K562 (cell line): Measurements from ENCODE around the gene PCK1. TPM values are rescaled to one million over a fixed set of nuclear protein-coding genes. Genes with fewer than 3 reads are reported as not detected.

Source experiments
- ATAC-seq: fragments of 200-7000 bp; cut with Tn5 transposase; 3 replicates; pipeline ENCODE4 v1.9.1; 2020; ENCODE audit warnings: moderate library complexity
- BruUV-seq: library from RNA; stranded (reverse); fragments of 400-500 nt; replicated peaks from 2 replicates; lab custom pipeline; 2021; lab: Mats Ljungman, UMichigan
- CTCF ChIA-PET: fragments of 300-600 bp; formaldehyde crosslinking; extraction: SDS; loops from one replicate; lab custom pipeline; 2021; ENCODE audit warnings: low intra/inter-chr PET ratio; lab: Yijun Ruan, JAX
- POLR2A ChIA-PET: fragments of 300-600, 350-650 bp; sonication (Branson Sonifier 250); formaldehyde crosslinking; extraction: SDS; loops from one replicate; lab custom pipeline; 2021; ENCODE audit warnings: antibody characterized with exemption, inconsistent platforms; lab: Yijun Ruan, JAX
- DNase-seq, 4 experiments: peaks; one replicate each; pipeline versions ENCODE4 v3.0.0 to v3.0.0-alpha.2; 2011 to 2018; ENCODE audit warnings: low spot score in 3 of 4, mixed read lengths in 3 of 4; ENCODE audit errors: extremely low read depth in 1 of 4
- FAIRE-seq: peaks from 2 replicates; lab custom pipeline; 2011; peaks lifted over from hg19 to GRCh38; lab: Jason Lieb, UNC
- H2AFZ ChIP-seq: 2 replicates; pipeline ENCODE4 v1.6.0; 2011; ENCODE audit warnings: low read depth, low read length, control low read depth, inconsistent platforms
- H3K27ac ChIP-seq: fragments of 200-600 bp; 3 replicates; pipeline ENCODE4 v1.8.0; 2011; ENCODE audit warnings: low read depth, mild to moderate bottlenecking, control low read depth, inconsistent platforms, low read length, moderate library complexity, mixed read lengths; ENCODE audit errors: extremely low read depth
- H3K27me3 ChIP-seq, 2 experiments: fragments of 300-600 bp in 1 of 2; 2 replicates in 1 of 2; 3 replicates in 1 of 2; pipeline versions ENCODE4 v1.6.0 to v1.8.0; 2011; ENCODE audit warnings: inconsistent platforms in 2 of 2, low read length in 2 of 2, mild to moderate bottlenecking in 1 of 2, mixed read lengths in 1 of 2, moderate library complexity in 1 of 2; ENCODE audit not compliant: control insufficient read depth in 2 of 2, insufficient read depth in 2 of 2
- H3K36me3 ChIP-seq: fragments of 300-600 bp; 3 replicates; pipeline ENCODE4 v1.8.0; 2011; ENCODE audit warnings: mild to moderate bottlenecking, low read length, inconsistent platforms; ENCODE audit not compliant: control insufficient read depth, insufficient read depth
- H3K4me1 ChIP-seq, 2 experiments: fragments of 200-600 bp in 1 of 2; replicated peaks in 1 of 2; 2 replicates in 1 of 2; 3 replicates in 1 of 2; pipeline versions ENCODE4 v1.5.1 to v1.8.0; 2011; ENCODE audit warnings: inconsistent platforms in 2 of 2, low read length in 2 of 2, mild to moderate bottlenecking in 1 of 2, mixed read lengths in 1 of 2, moderate library complexity in 1 of 2; ENCODE audit not compliant: control insufficient read depth in 2 of 2, insufficient read depth in 2 of 2
- H3K4me2 ChIP-seq: 2 replicates; pipeline ENCODE4 v1.6.1; 2011; ENCODE audit warnings: low read length, control low read depth, inconsistent platforms, mixed read lengths; ENCODE audit not compliant: insufficient read depth
- H3K4me3 ChIP-seq: fragments of 200-600 bp; sonication (generic), shearing (Covaris generic); 2 replicates; pipeline ENCODE4 v1.5.1; 2016; ENCODE audit warnings: control low read depth, inconsistent platforms
- H3K79me2 ChIP-seq: fragments of 200-600 bp; 3 replicates; pipeline ENCODE4 v1.8.0; 2011; ENCODE audit warnings: low read length, inconsistent platforms; ENCODE audit not compliant: control insufficient read depth, insufficient read depth
- H3K9ac ChIP-seq, 2 experiments: 2 replicates each; pipeline versions ENCODE4 v1.6.0 to v1.6.1; 2011; ENCODE audit warnings: low read depth in 2 of 2, low read length in 2 of 2, control low read depth in 1 of 2, inconsistent platforms in 1 of 2, mild to moderate bottlenecking in 1 of 2, mixed read lengths in 1 of 2; ENCODE audit not compliant: insufficient read depth in 1 of 2
- H3K9me1 ChIP-seq: one replicate; pipeline ENCODE4 v1.6.0; 2011; ENCODE audit warnings: inconsistent platforms, mild to moderate bottlenecking, low read length, moderate library complexity; ENCODE audit not compliant: control insufficient read depth, insufficient read depth
- H3K9me3 ChIP-seq: replicated peaks from 2 replicates; pipeline ENCODE4 v1.5.1; 2011; ENCODE audit warnings: low read depth, low read length, inconsistent platforms; ENCODE audit not compliant: control insufficient read depth, insufficient read depth
- H4K20me1 ChIP-seq: replicated peaks from 2 replicates; pipeline ENCODE4 v1.6.1; 2011; ENCODE audit warnings: low read length, inconsistent platforms, mixed read lengths; ENCODE audit not compliant: control insufficient read depth, insufficient read depth
- ARNT ChIP-seq, 2 experiments: fragments of 450-650 bp; IDR thresholded peaks; 2 replicates each; pipeline ENCODE4 v1.6.1; 2016; ENCODE audit warnings: mild to moderate bottlenecking in 1 of 2
- ATF7 ChIP-seq: fragments of 450-650 bp; IDR thresholded peaks from 2 replicates; pipeline ENCODE4 v1.7.1; 2014; ENCODE audit warnings: mild to moderate bottlenecking, moderate library complexity
- IRF9 ChIP-seq: fragments of 450-650 bp; IDR thresholded peaks from 2 replicates; pipeline ENCODE4 v1.6.1; 2016; ENCODE audit warnings: missing biosample characterization, missing genetic modification characterization
- JUND ChIP-seq, 2 experiments: IDR thresholded peaks; 2 replicates in 1 of 2; 3 replicates in 1 of 2; pipeline ENCODE4 v1.6.1; 2011; ENCODE audit warnings: borderline replicate concordance in 2 of 2, low read depth in 2 of 2, low read length in 2 of 2, improper control_type of control experiment in 1 of 2, missing biosample characterization in 1 of 2, missing genetic modification characterization in 1 of 2, missing genetic modification reagents in 1 of 2
- L3MBTL2 ChIP-seq: fragments of 450-650 bp; IDR thresholded peaks from 2 replicates; pipeline ENCODE4 v1.6.1; 2016; ENCODE audit warnings: mild to moderate bottlenecking, moderate library complexity
- ZNF707 ChIP-seq: fragments of 250-450 bp; sonication (Bioruptor Pico); conservative IDR thresholded peaks from 2 replicates; pipeline ENCODE4 v1.8.0; 2022; ENCODE audit warnings: inconsistent platforms, mild to moderate bottlenecking, moderate library complexity
- WGBS: fragments of 100-300 bp; shearing (Covaris generic); methylation state at CpG from one replicate; pipeline ENCODE4 v1.1.6; 2016; ENCODE audit warnings: low coverage, mixed read lengths; ENCODE audit not compliant: insufficient coverage; ENCODE audit errors: missing lambda C conversion rate; 5-methylcytosine and 5-hydroxymethylcytosine counted together
- in situ Hi-C: fragments of 300-500 bp; cut with MboI; formaldehyde crosslinking; loops from 4 replicates; pipeline ENCODE4 v1.15.0; 2018; ENCODE audit warnings: inconsistent platforms, mixed read lengths
- intact Hi-C: fragments of 100-400 bp; cut with micrococcal nuclease; formaldehyde crosslinking; loops from 2 replicates; pipeline ENCODE4 v1.14.2; 2022
- polyA plus RNA-seq, 8 experiments: library from polyadenylated mRNA; depleted of rRNA in 4 of 8; stranded (reverse) in 5 of 8; unstranded in 3 of 8; fragments of >200 nt; fragmentation: Nextera tagmentation in 2 of 8; fragmentation: Illumina TruSeq in 1 of 8; extraction: Ambion mirVana in 2 of 8; extraction: Trizol in 1 of 8; gene quantifications; 2 replicates each; pipeline versions ENCODE4 v1.2.1 to v1.2.3, GENCODE V29; 2011 to 2014; ENCODE audit warnings: inconsistent platforms in 1 of 8, missing spikeins in 1 of 8
- total RNA-seq, 7 experiments: library from RNA; depleted of rRNA in 6 of 7; stranded (reverse); fragments of >200 nt in 6 of 7; fragmentation: Illumina TruSeq in 2 of 7; extraction: Trizol in 2 of 7; gene quantifications; 2 replicates each; pipeline versions ENCODE4 v1.2.1 to v1.2.3, GENCODE V29; 2011 to 2021; ENCODE audit warnings: low replicate concordance in 1 of 7
- TF ChIP-seq, protein P1 (sequence below): fragments of 250-450 bp; sonication (Bioruptor Pico); IDR thresholded peaks from 2 replicates; pipeline ENCODE4 v1.8.0; 2022; ENCODE audit warnings: inconsistent platforms, mild to moderate bottlenecking, moderate library complexity, borderline replicate concordance
- TF ChIP-seq, protein P2 (sequence below): sonication (generic); formaldehyde crosslinking; IDR thresholded peaks from 2 replicates; pipeline ENCODE4 v1.8.1; 2023; ENCODE audit warnings: mild to moderate bottlenecking, missing genetic modification reagents
- TF ChIP-seq, protein P3 (sequence below), 3 experiments: fragments of 200-800 bp in 1 of 3; sonication (Bioruptor generic) in 1 of 3; sonication (generic) in 1 of 3; formaldehyde crosslinking in 1 of 3; IDR thresholded peaks; 2 replicates each; pipeline versions ENCODE4 v1.6.1 to v1.8.0; 2016 to 2022; ENCODE audit warnings: mild to moderate bottlenecking in 2 of 3, missing compliant biosample characterization in 2 of 3, missing genetic modification characterization in 2 of 3, missing genetic modification reagents in 1 of 3
- TF ChIP-seq, protein P4 (sequence below): IDR thresholded peaks from 3 replicates; pipeline ENCODE4 v1.6.1; 2011; ENCODE audit warnings: borderline replicate concordance, mild to moderate bottlenecking, moderate library complexity; ENCODE audit not compliant: insufficient read length; ENCODE audit errors: extremely low read depth

The PCK1 gene
- total and polyA plus RNA-seq, 9 of the 15 experiments (the other 6 are each of a cell fraction or from before 2014, with no cell fraction given) = 0.05 to 0.73 (median 0.15) TPM

DNA sequence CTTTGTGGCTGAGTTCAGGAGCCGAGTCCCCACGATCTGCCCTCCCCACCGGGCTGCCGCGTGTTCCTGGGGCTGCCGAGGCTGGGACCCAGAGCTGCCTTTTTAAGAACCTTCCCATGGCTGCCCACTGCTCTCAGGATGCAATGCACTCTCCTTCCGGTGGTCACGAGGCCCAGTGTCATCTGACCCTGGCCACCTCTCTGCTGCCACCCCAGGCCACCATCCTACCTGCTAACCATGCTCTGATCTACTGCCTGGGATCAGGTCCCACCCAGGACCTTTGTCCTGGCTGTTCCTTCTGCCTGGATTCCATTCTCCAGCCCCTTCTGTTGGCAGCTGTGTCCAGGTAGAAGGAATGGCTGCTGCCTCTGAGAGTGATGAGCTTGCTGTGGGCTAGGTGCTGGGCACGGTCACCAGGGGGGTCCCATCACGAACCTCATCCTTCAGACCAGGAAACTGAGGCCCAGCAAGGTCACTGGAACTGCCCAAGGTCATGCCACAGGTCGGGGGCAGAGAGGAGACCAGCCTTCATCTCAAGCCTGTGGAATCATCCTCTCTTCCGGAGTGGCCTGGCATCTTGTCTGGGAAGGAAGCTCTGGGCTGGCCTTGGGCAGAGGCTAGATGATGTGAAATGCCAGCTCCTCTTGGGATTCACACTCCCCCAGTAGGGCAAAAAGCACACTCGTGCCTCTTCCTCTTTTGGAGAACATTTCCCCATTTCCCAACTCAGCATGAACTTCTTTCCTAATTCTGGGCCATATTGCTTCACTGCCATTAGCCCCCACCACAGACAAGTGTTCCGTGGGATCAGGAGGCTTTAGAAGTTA is 20.5 kb downstream of the PCK1 start:
- H3K79me2 ChIP-seq = no peaks in the 10 kb centered on the region
- no peaks in the 10 kb centered on the region for H3K9me1 ChIP-seq
- H3K4me1 ChIP-seq = peaks cover 34 to 59% of the 10 kb centered on the region in 2 experiments
- H3K9me3 ChIP-seq = no peaks in the 10 kb centered on the region
- ChIA-PET POLR2A (interaction anchor here (0.5 to 1.2 kb wide), 3 partner anchors 8 to 999 kb away, joined by 3 to 5 read pairs (median 3); no protein-coding TSS in a partner anchor), CTCF (no interaction called here)
- DNase-seq (peak in 1 of 4 experiments; percentile 39), ATAC-seq (peak; percentile 43), FAIRE-seq (no peak)
- H3K27ac ChIP-seq = no peak overlapping the region
- 15% methylated on average over 14 of the region's 14 CpGs for WGBS
- no peaks in the 10 kb centered on the region for H3K36me3 ChIP-seq
- H2AFZ ChIP-seq = peak overlapping the region; percentile 12; the same call in 1 of the 2 replicates
- BruUV-seq = no TSS peak
- H3K27me3 ChIP-seq = peaks cover 19 to 68% of the 10 kb centered on the region in 2 experiments; a peak in 4 of 5 replicates
- H3K4me2 ChIP-seq = no peak overlapping the region; the same call in 1 of the 2 replicates
- intact Hi-C loops = no loop called here
- no peaks in the 10 kb centered on the region for H4K20me1 ChIP-seq
- no peak overlapping the region for H3K4me3 ChIP-seq
- peak overlapping the region in 1 of 2 experiments; percentile 21; a peak in 1 of 4 replicates for H3K9ac ChIP-seq
- in situ Hi-C loops = no loop called here
- no peak for TF ChIP-seq JUND (IDR thresholded peaks at IDR 0.05; ENCODE audit: borderline replicate concordance, low read depth, low read length)
- TF ChIP-seq JUND (tag; IDR thresholded peaks at IDR 0.05; ENCODE audit: borderline replicate concordance, low read depth, low read length) = no peak
- TF ChIP-seq, protein P1, sequence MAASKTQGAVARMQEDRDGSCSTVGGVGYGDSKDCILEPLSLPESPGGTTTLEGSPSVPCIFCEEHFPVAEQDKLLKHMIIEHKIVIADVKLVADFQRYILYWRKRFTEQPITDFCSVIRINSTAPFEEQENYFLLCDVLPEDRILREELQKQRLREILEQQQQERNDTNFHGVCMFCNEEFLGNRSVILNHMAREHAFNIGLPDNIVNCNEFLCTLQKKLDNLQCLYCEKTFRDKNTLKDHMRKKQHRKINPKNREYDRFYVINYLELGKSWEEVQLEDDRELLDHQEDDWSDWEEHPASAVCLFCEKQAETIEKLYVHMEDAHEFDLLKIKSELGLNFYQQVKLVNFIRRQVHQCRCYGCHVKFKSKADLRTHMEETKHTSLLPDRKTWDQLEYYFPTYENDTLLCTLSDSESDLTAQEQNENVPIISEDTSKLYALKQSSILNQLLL = no peak
- TF ChIP-seq, protein P2, sequence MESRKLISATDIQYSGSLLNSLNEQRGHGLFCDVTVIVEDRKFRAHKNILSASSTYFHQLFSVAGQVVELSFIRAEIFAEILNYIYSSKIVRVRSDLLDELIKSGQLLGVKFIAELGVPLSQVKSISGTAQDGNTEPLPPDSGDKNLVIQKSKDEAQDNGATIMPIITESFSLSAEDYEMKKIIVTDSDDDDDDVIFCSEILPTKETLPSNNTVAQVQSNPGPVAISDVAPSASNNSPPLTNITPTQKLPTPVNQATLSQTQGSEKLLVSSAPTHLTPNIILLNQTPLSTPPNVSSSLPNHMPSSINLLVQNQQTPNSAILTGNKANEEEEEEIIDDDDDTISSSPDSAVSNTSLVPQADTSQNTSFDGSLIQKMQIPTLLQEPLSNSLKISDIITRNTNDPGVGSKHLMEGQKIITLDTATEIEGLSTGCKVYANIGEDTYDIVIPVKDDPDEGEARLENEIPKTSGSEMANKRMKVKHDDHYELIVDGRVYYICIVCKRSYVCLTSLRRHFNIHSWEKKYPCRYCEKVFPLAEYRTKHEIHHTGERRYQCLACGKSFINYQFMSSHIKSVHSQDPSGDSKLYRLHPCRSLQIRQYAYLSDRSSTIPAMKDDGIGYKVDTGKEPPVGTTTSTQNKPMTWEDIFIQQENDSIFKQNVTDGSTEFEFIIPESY = no peak
- TF ChIP-seq, protein P3, sequence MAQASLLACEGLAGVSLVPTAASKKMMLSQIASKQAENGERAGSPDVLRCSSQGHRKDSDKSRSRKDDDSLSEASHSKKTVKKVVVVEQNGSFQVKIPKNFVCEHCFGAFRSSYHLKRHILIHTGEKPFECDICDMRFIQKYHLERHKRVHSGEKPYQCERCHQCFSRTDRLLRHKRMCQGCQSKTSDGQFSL (CRISPR knock-in tag; IDR thresholded peaks at IDR 0.05) = no peak
- TF ChIP-seq, protein P3 (tag; IDR thresholded peaks at IDR 0.05) = no peak
- no peak for TF ChIP-seq IRF9
- TF ChIP-seq ZNF707 = no peak
- TF ChIP-seq, protein P4, sequence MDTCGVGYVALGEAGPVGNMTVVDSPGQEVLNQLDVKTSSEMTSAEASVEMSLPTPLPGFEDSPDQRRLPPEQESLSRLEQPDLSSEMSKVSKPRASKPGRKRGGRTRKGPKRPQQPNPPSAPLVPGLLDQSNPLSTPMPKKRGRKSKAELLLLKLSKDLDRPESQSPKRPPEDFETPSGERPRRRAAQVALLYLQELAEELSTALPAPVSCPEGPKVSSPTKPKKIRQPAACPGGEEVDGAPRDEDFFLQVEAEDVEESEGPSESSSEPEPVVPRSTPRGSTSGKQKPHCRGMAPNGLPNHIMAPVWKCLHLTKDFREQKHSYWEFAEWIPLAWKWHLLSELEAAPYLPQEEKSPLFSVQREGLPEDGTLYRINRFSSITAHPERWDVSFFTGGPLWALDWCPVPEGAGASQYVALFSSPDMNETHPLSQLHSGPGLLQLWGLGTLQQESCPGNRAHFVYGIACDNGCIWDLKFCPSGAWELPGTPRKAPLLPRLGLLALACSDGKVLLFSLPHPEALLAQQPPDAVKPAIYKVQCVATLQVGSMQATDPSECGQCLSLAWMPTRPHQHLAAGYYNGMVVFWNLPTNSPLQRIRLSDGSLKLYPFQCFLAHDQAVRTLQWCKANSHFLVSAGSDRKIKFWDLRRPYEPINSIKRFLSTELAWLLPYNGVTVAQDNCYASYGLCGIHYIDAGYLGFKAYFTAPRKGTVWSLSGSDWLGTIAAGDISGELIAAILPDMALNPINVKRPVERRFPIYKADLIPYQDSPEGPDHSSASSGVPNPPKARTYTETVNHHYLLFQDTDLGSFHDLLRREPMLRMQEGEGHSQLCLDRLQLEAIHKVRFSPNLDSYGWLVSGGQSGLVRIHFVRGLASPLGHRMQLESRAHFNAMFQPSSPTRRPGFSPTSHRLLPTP = no peak
- TF ChIP-seq ATF7 = no peak
- peak; percentile 42; the same call in 1 of the 2 replicates for TF ChIP-seq L3MBTL2
- TF ChIP-seq ARNT (IDR thresholded peaks at IDR 0.05) = no peak
